GM19023 (cell line): Measurements from ENCODE around the gene QSER1.
"Not testable (repeated sequence)": the region's sequence is repeated elsewhere in the genome, so short reads cannot be mapped to it uniquely, and the experiment has no call there.

Source experiments
- ATAC-seq: cut with Tn5 transposase; IDR thresholded peaks from one replicate; pipeline ENCODE4 v1.9.1; 2021; ENCODE audit warnings: mild to moderate bottlenecking, moderate library complexity; ENCODE audit not compliant: unreplicated experiment

The QSER1 gene

GRCh38 chr11:32932196-32932595 is 39.6 kb downstream of the QSER1 start:
- no peak for ATAC-seq

DNA sequence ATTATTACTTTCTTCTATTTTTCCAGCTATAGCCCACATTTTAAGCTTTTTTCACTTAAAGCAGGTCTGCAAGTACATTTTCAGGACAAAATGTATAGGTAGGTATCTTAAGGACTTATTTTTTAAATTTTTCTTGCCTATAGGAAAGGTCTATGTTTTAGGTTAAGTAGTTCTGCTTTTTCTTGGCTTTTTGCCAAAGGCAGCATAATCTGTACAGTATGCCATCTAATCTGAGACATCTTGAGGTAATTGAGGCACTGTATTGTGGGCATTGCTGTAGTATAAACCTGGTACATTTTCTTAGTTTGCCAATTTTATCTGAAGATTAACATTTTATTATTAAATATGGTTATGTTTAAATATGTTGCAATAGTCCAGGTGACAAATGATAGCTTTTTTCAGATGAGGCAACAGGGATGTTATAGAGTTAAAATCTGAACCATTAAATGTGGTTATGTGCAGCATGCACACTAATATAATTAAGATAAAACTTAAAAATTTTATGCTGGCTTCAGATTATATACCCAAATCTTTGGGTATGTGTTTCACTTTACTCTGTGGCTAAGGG is 42.9 kb downstream of the QSER1 start:
- no peak for ATAC-seq

GRCh38 chr11:32936178-32936577 is 43.6 kb downstream of the QSER1 start:
- ATAC-seq, result not testable (repeated sequence)

GRCh38 chr11:32937283-32937682 is 44.7 kb downstream of the QSER1 start:
- not testable (repeated sequence) for ATAC-seq

DNA sequence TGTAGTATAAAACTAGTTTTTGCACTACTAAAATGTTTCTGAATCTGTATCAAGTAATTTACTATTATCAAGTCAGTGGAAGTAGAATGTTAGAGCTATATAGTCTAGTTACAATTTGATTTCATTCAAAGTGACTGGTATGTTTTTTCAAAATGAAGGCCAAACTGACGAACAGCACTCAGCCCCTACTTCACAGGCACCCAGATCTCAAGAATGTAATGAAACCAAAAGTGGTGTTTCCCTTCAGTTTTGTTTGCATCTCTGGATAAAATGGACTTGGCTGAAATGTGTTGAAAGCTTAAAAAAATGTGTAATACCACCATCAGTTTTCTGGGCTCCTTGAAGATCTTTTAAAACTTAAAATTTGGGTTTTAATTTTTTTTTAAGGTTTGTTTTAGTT is 46.4 kb downstream of the QSER1 start:
- no peak for ATAC-seq

DNA sequence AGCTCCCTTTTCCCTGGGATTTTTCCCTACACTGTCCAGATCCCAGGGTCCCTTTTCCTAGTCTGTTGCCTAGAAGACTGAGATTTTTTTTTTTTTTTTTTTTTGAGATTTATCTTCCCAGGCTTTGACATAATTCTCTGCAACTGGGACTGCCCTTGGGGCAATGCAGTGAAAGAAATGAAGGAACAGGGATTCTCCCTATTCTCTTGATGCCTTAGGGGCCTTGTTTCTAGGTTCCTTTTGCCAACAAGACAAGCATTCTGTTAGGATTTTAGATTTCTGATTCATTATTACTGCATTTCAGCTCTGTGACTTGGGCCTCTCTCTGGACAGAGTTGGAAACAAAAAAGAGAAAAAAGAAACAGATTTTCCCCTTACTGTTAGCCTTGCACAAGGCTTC is 47.3 kb downstream of the QSER1 start:
- ATAC-seq, result no peak

DNA sequence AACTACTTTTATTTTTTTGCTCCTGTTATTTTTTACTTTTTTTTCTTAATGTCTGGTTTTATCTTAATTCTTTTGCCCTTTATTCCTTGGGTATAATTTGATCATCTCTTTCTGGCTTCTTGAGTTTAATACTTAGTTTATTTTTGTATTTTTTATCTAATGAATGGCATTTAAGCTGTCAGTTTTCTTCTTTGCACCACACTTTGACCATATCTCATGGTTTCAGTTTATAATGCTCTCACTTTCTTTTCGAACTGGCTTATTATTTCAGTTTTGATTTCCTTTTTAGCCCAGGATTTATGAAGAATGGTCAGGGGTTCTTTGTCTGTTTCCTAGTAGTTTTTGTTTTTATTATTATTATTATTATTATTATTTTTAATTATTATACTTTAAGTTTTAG is 48.3 kb downstream of the QSER1 start:
- ATAC-seq, result no peak

DNA sequence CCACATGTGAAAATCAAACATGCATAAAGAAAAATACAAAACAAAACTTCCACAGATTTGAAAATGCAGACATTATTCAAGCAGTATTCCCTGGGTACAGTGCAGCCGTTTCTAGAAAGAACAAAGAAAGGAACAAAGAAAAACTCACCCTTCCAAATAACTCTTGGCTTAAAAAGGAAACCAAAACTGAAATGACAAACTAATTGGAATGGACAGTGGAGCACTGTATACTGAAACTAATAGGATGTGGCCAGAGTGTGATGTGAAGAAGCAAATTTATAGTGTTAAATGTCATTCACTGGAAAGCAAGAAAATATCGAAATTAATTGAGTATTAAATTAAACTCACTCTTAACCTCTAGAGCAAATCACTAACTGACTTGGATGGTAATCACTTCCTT is 55.4 kb downstream of the QSER1 start:
- ATAC-seq, result no peak

DNA sequence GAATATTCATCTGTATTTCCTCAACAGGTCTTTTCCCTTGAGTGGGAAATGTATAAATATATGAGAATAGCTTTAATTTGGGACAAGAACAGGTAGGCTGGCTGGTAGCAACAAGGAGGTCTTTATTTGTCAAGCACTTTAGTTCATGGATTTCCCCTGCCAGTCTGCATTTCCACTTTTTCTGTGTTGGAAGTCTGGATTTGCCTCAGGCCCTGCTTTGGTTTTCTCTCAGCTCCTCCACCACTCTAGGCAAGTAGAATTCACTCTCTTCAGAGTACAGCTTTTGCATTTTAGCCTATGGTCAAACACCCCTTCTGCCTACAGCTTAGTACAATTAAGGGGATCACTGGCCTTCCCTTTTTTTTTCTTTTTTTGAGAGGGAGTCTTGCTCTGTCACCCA is 57.1 kb downstream of the QSER1 start:
- no peak for ATAC-seq

GRCh38 chr11:32952421-32952820 is 59.8 kb downstream of the QSER1 start:
- no peak for ATAC-seq

DNA sequence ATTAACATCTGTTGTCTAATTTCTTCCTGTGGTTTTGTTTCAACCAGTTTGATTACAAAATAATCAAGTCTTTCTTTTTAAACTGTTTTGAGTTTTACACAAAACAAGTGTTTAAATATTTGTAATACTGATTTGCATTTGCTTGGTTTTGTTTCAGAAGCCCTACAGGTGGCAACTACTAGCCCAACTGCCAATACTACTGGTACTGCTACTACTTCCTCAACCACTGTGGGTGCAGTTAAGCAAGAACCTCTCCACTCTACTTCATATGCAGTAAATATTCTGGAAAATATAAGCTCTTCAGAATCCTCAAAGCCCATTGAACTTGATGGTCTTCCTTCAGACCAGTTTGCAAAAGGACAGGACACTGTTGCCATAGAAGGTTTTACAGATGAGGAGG is 61.1 kb downstream of the QSER1 start:
- ATAC-seq, result no peak

DNA sequence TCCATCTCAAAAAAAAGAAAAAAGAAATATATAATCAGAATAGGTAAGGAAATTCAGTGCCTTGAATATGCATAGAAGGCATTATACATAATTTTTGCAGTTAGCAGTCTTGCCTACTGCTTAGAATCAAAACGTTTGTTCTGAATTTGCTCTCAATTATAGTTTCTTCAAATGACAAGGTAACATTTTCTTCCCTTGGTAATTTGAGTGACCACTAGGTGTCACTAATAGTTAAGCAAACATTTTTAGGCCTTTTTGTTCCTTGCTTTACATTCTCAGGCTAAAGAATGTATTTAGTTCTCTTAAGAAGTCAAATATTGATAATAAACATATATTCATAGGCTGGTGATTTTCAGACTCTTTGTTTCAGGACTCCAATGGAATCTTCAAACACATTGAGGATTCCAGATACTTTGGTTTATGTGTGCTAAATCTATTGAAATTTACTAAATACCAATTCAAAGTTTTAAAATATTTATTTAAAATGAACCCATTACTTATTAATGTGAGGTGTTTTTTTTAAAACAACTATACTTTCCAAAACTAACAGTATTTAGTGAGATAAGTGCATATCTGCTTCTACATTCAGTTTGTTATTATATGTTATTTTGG is 68.0 kb downstream of the QSER1 start:
- no peak for ATAC-seq

- ATAC-seq, result no peak
Measured at GRCh38 chr11:32962016-32962415, 69.4 kb downstream of the QSER1 start.

DNA sequence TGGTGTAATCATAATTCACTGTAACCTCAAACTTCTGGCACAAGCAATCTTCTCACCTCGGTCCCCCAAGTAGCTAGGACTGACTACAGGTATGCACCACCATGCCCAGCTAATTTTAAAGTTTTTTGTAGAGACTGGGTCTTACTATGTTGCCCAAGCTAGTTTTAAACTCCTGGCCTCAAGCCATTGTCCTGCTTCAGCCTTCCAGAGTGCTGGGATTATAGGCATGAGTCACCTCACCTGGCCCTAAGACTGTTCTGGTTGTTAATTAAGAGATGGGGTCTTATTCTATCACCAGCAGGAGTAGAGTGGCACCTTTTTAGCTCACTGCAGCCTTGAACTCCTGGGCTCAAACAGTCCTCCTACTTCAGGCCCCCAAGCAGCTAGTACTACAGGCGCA is 71.1 kb downstream of the QSER1 start:
- no peak for ATAC-seq

DNA sequence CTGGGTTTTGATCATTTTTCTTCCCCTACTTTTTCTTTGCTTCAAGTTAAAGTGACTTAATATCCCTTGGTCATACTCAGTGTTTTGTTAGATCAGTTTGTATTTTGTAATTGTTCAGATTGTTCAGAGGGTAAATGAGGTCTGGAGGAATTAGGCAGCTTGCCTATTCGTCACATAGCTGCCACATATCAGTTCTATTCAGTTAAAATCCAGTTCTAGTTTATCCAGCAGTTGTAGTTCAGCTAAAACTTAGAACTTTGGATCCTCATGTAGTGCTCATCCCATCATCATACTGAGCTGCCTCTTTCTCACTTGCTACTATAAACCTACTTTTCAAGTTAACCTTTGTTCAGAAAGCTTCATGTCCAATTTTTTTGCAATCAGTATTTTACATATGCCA is 75.9 kb downstream of the QSER1 start:
- no peak for ATAC-seq

GRCh38 chr11:32972233-32972632 is 79.6 kb downstream of the QSER1 start:
- ATAC-seq, result not testable (repeated sequence)

DNA sequence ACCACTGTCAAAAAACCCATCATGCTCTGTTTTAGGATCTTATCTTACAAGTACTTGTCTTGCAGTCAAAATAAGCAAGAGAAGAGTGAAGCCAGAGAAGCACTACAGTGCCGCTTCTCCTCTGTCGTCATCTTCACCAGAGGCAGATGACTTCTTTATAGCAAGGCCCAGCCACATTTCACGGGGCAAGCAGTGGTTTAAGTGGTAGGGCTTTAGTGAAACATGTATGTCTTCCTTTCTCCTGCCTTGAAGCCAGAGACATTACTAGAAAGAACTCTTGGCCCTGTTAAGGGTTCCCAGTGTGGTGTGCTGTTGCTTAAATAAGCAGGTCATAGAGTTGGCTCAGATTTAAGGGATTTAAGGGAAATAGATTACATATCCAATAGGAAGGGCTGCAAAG is 80.2 kb downstream of the QSER1 start:
- ATAC-seq, result no peak

- ATAC-seq, result no peak
Measured at GRCh38 chr11:32982626-32983025, 90.0 kb downstream of the QSER1 start.

DNA sequence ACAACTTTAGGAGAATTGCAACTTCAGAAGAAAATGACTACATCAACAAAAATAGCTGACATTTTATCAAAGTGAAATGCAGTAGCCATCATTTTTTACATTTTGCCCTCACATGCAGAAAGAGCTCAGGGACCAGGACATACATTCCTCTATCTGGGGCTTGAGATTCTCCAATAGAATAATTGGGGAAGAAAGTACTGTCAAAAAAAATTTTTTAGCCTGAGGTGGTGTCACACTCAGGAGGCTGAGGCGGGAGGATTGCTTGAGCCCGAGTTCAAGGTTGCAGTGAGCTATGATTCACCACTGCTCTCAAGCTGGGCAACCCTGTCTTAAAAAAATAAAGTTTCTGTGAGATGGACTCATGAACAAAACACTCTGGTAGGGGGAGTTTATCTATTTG is 90.9 kb downstream of the QSER1 start:
- ATAC-seq, result no peak

- ATAC-seq, result no peak
Measured at GRCh38 chr11:32985600-32985999, 93.0 kb downstream of the QSER1 start.

GRCh38 chr11:32987851-32988250 is 95.2 kb downstream of the QSER1 start:
- ATAC-seq, result no peak

GRCh38 chr11:32990481-32990880 is 97.9 kb downstream of the QSER1 start:
- no peak for ATAC-seq

DNA sequence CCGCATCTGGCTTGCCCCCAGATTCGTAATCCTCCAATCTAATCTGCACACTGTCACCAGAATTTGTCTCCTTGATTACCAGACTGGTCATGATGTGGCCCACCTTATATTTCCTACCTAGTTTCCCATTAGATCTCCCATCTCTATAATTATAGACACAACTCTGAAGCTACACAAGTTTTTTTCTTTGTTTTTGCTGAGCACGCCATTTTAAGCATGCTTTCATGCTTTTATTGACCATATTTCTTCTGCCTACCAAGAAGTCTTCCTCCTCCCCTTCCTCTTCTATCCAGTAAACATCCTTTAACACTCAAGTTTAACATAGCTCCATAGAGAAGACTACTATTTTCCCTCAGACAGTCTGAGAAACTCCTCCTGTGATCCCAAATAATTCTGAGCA is 98.8 kb downstream of the QSER1 start:
- ATAC-seq, result no peak
